T-helper 17 cell (primary cell): ENCODE results near the gene HMSD. TPM values are rescaled to one million over a fixed set of nuclear protein-coding genes. Genes with fewer than 3 reads are reported as not detected.
"Not testable (repeated sequence)": the region's sequence is repeated elsewhere in the genome, so short reads cannot be mapped to it uniquely, and the experiment has no call there.

Experiments
- ATAC-seq: fragments of 150-1000 bp; cut with Tn5 transposase; 2 replicates; pipeline ENCODE4 v1.10.0; 2021; ENCODE audit warnings: mild to moderate bottlenecking, moderate library complexity
- DNase-seq, 3 donors: peaks; one replicate each; pipeline versions ENCODE4 v3.0.0 to v3.0.0-alpha.2; 2020 to 2021
- H3K9me3 ChIP-seq: one replicate; pipeline ENCODE4 v1.7.0; 2013; ENCODE audit warnings: low read length, mild to moderate bottlenecking; ENCODE audit not compliant: control insufficient read depth, poor library complexity, severe bottlenecking
- H3K27ac Mint-ChIP-seq: one replicate; pipeline ENCODE4 v1.8.0; 2022; ENCODE audit warnings: mild to moderate bottlenecking, moderate library complexity, mixed read lengths
- H3K27me3 Mint-ChIP-seq: one replicate; pipeline ENCODE4 v1.8.0; 2022; ENCODE audit warnings: mixed read lengths
- H3K36me3 Mint-ChIP-seq: one replicate; pipeline ENCODE4 v1.8.0; 2022; ENCODE audit warnings: low read depth, mixed read lengths
- H3K4me1 Mint-ChIP-seq: one replicate; pipeline ENCODE4 v1.8.0; 2022; ENCODE audit warnings: mild to moderate bottlenecking, mixed read lengths
- H3K4me3 Mint-ChIP-seq: one replicate; pipeline ENCODE4 v1.8.0; 2022; ENCODE audit warnings: mild to moderate bottlenecking, moderate library complexity, mixed read lengths
- total RNA-seq, 4 donors: library from RNA in 2 of 4; stranded (reverse) in 2 of 4; gene quantifications; one replicate each; pipeline ENCODE4 v1.2.3 and lab custom pipeline; 2022 to 2026

Gene HMSD, protein sequence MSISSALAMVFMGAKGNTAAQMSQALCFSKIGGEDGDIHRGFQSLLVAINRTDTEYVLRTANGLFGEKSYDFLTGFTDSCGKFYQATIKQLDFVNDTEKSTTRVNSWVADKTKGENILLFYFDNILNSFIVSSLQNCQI
- total RNA-seq (not detected), total RNA-seq (lab: John Stamatoyannopoulos, UW) (0.23 to 0.81 reads per million in 2 donors)

DNA sequence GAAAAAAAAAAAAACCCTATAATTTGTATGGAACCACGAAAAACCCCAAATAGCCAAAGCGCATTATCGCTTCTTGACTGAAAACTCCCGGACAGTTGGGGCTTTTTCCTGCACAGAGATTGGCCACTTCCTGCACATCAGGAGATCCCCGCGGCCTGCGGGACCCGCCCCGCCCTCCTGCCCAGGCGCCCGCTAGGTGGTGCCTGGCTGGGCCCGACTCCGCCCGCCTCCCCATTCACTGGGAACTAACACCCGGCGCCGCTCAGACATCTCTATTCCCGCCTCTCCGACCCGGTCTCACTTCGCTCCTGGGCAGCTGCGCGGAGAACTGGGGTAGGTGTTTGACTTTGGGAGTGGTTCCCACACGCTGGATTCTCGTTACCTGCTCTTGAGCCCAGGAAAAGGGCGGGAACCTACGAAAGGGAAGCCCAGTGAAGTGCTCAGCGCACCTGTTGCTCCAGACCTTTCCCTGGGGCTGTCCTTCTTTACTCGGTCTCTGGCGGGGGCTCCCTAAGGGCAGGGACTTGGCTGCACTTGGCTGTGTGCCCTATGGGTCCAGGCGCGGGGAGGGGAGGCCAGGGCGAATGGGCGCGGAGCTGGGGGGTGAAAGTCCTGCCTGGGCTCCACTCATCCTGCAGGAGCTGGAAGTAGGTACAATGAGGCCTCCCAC, at the start of gene HMSD:
TSS of gene HMSD (plus strand) at position 234 of the 670 bp plus-strand sequence. CDS start 4,155 bp downstream, outside the sequence.
- ATAC-seq (peak; percentile 98), DNase-seq (peak; percentile 30 to 60 (median 58))
- Mint-ChIP-seq H3K27ac (peak within 1 kb of the TSS; percentile 37), H3K27me3 (peaks cover 11% of the 10 kb centered on the region), H3K4me3 (peak within 1 kb of the TSS; percentile 72), H3K4me1 (peaks cover 19% of the 10 kb centered on the region), H3K36me3 (peaks cover under 1% of the 10 kb centered on the region)
- H3K9me3 ChIP-seq = no peaks in the 10 kb centered on the region

DNA sequence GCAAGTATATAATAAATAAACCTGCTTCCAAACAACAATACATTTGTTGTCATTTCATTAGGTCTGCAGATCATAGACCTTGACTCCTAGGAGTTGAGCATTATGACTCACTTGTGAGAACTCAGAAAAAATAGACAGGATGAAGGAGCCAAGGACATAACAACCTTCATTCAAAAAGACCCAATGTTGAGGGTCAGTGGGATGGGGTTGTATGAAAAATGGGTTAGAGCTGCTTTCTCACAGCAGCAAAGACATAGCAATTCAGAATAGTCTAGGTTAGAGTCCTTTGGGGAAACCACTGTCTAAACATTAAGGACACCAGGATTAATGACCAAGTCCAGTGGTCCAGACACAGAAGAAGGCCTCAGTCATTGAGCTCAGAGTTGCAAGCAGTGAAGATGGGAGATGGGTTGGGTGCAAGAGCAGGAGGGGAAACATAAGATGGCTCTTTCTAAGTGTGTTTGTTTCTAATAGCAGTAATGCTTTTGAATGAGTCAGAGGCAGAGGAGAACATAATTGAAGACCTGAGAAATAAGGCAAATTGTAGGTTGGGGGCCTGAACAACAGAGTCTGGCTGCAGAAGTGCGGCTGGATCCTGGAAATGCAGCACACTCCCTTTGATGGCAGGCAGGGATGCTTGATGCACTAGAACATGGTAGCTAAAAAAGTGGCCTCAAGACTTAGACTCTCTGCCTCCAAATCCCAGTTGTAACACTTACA, 45.1 kb upstream of the HMSD start:
- Mint-ChIP-seq H3K36me3 (no peaks in the 10 kb centered on the region), H3K27ac (no peak overlapping the region), H3K4me3 (no peak overlapping the region), H3K27me3 (peaks cover 13% of the 10 kb centered on the region), H3K4me1 (no peaks in the 10 kb centered on the region)
- ATAC-seq (no peak), DNase-seq (no peak)
- H3K9me3 ChIP-seq = no peaks in the 10 kb centered on the region

DNA sequence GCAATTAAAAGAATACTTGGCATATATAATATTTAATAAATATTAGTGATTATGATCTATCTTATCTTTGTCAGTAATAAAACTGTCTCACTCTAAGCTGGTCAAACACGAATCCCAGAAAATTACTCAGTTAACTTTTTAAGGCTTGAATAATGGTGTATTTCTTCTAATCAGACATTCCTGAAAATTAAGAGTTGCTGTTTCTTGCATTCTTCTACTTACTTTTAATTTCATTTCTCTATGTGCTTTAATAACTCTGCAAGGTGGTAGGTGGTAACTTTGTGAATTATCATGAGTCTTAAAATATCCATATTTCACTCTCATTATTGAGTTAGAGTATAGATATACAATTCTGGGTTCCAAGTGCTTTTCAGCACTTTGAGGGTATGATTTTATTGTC, 44.4 kb upstream of the HMSD start:
- Mint-ChIP-seq H3K27me3 (peaks cover 13% of the 10 kb centered on the region), H3K4me1 (no peaks in the 10 kb centered on the region), H3K36me3 (no peaks in the 10 kb centered on the region), H3K27ac (no peak overlapping the region), H3K4me3 (no peak overlapping the region)
- DNase-seq = no peak
- no peak for ATAC-seq
- H3K9me3 ChIP-seq = no peaks in the 10 kb centered on the region

DNA sequence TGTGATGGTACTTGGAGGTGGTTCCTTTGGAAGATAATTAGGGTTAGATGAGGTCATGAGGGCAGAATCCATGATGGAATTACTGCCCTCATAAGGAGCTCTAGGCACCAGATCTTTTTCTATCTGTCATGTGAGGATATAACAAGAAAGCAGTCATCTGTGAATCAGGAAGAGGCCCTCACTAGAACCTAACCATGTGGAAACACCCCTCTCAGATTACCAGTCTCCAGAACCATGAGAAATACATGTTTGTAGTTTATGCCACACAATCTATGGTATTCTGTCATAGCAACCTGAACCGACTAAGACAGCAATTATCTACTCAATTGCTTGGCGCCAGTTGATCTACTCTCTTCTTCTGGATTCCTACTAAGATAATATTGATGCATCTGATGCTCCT, 43.7 kb upstream of the HMSD start:
- ATAC-seq (no peak), DNase-seq (no peak)
- no peaks in the 10 kb centered on the region for H3K9me3 ChIP-seq
- H3K4me3 Mint-ChIP-seq = no peak overlapping the region
- no peak overlapping the region for H3K27ac Mint-ChIP-seq
- peaks cover 13% of the 10 kb centered on the region for H3K27me3 Mint-ChIP-seq
- H3K36me3 Mint-ChIP-seq = no peaks in the 10 kb centered on the region
- no peaks in the 10 kb centered on the region for H3K4me1 Mint-ChIP-seq

DNA sequence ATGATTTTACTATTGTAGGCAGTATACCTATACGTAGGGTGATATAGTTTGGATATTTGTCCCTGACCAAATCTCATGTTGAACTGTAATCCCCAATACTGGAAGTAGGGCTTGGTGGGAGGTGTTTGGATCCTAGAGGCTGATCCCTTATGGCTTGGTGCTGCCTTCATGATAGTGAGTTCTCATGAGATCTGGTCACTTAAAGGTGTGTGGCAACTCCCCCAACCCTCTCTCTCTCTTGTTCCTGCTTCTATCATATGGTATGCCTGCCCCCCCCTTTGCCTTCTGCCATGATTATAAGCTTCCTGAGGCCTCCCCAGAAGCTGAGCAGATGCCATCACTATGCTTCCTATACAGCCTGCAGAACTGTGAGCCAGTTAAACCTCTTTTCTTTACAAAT, 43.0 kb upstream of the HMSD start:
- Mint-ChIP-seq H3K27me3 (peaks cover 11% of the 10 kb centered on the region), H3K4me3 (no peak overlapping the region), H3K27ac (no peak overlapping the region), H3K4me1 (no peaks in the 10 kb centered on the region), H3K36me3 (no peaks in the 10 kb centered on the region)
- H3K9me3 ChIP-seq = no peaks in the 10 kb centered on the region
- DNase-seq (no peak), ATAC-seq (no peak)

DNA sequence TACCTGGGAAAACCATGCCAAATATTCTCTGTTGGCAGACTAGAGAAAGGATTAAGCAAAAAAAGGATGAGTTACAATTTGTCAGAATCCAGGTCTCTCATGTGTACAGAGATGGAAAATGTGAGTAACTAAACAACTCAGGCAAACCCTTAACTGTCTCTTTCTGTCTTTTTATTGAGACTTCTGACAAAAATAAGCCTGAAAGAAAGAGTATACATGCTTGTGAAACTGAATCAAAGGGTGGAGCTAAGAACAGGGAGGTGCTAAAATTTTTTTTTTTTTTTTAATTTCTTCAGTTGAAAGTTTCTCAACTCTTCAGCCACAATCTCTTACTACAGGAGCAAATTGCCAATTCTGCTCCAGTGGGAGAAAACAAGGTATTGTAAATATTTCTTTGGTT, 41.4 kb upstream of the HMSD start, which contains the start of gene SERPINB10:
TSS of gene SERPINB10 (plus strand) at position 295 of the 400 bp plus-strand sequence. CDS start 7,553 bp downstream, outside the sequence.
- no peaks in the 10 kb centered on the region for H3K9me3 ChIP-seq
- Mint-ChIP-seq H3K36me3 (no peaks in the 10 kb centered on the region), H3K27me3 (peaks cover 13% of the 10 kb centered on the region), H3K27ac (no peak within 1 kb of the TSS), H3K4me3 (no peak within 1 kb of the TSS), H3K4me1 (no peaks in the 10 kb centered on the region)
- DNase-seq (no peak), ATAC-seq (no peak)

DNA sequence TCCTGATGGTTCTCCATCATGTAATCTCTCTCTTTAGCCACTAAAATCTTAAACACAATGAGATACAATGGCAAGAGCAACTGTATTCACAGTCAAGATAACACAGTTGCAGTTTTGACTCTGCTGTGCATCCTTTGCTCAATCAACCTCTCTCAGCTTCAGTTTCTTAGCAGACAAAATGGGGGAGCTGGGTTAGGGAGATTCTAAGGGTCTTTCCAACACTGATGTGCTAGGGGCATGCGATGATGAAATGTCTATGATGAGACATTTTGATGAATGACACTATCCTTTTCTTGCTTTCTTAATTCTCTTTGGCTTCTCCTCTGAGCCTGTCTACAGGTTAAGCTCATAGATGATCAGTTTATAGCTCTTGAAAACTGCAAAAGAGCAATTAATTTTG, 40.2 kb upstream of the HMSD start:
- no peaks in the 10 kb centered on the region for H3K9me3 ChIP-seq
- Mint-ChIP-seq H3K27ac (no peak overlapping the region), H3K4me1 (no peaks in the 10 kb centered on the region), H3K27me3 (peaks cover 22% of the 10 kb centered on the region), H3K4me3 (no peak overlapping the region), H3K36me3 (no peaks in the 10 kb centered on the region)
- DNase-seq (no peak), ATAC-seq (no peak)

DNA sequence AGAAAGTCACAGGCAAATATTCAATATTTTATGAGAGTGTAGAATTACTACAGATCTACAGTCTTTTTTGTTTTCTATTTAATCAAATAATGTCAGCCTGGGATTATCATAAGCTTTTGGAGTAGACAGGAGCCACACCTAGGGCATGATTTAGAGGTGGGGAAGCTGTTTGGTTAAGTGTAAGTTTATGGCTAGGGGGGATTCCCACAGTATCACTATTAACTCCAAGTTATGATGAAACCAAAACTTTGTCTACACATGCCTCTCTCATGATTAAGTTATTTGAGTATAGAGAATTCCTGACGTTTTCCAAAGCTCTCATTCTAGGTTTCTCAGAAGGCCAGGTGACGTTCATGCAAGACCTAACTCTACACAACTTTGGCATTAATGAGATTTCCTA, 39.2 kb upstream of the HMSD start:
- Mint-ChIP-seq H3K4me3 (no peak overlapping the region), H3K36me3 (no peaks in the 10 kb centered on the region), H3K27ac (no peak overlapping the region), H3K4me1 (no peaks in the 10 kb centered on the region), H3K27me3 (peaks cover 24% of the 10 kb centered on the region)
- DNase-seq (no peak), ATAC-seq (no peak)
- H3K9me3 ChIP-seq = no peaks in the 10 kb centered on the region

DNA sequence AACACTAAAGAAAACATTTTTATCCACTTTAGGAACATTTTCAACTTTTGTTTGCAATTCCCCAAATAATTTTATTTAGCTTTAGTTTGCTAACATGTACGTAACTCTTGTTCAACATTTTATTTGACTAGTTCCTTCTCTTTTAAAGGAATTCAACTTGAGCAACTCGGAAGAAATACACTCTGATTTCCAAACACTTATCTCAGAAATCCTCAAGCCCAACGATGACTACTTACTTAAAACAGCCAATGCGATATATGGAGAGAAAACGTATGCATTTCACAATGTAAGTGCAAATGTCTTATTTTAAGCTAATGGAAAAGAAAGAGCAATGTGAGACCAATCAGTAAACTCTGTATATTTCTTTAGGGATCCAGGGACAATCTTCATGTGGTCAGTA, 31.3 kb upstream of the HMSD start:
- Mint-ChIP-seq H3K4me1 (peaks cover 2% of the 10 kb centered on the region), H3K4me3 (no peak overlapping the region), H3K36me3 (no peaks in the 10 kb centered on the region), H3K27me3 (peaks cover 47% of the 10 kb centered on the region), H3K27ac (no peak overlapping the region)
- H3K9me3 ChIP-seq = no peaks in the 10 kb centered on the region
- DNase-seq (no peak), ATAC-seq (no peak)

DNA sequence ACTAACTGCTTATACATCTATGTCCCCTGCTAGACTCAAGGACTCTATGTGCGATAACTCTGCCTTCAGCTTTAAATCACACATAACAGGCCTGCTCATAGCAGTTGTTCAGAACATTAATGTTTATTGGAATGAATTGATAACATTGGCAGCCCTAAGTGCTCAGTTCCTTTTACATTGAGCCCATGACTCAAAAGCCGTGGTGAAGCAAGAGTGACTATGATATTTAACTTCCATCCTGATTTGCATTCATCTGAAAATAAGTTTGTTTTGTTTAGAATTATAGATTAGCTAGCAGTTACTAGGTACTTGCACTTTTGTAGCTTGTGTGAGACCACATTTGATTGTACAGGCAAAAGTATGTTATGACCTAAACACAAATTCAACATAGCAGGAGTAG, 27.1 kb upstream of the HMSD start:
- no peak for DNase-seq
- Mint-ChIP-seq H3K27me3 (peaks cover 65% of the 10 kb centered on the region), H3K27ac (no peak overlapping the region), H3K36me3 (no peaks in the 10 kb centered on the region), H3K4me3 (no peak overlapping the region), H3K4me1 (peaks cover 2% of the 10 kb centered on the region)
- no peak for ATAC-seq
- H3K9me3 ChIP-seq = no peaks in the 10 kb centered on the region

DNA sequence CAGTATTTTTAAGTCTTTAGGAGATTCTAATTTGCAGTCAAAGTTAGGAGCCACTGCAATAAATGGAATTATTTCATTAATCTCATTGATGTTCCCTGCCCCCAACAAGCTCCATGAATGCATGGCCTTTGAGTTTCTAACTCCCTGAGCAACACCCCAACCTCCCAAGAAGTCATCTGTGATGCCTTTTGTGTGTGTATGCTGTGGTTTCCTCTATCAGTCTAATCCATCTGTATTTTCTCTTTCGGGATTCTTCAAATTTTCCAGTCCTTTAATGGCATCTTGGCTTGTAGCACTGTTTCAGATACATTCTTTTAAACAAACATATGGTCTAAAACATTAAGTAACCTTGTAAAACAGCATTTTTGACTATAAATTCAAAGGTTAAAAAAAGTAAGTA, 24.6 kb upstream of the HMSD start:
- Mint-ChIP-seq H3K27me3 (peaks cover 45% of the 10 kb centered on the region), H3K4me3 (no peak overlapping the region), H3K27ac (no peak overlapping the region), H3K36me3 (no peaks in the 10 kb centered on the region), H3K4me1 (peaks cover 2% of the 10 kb centered on the region)
- no peaks in the 10 kb centered on the region for H3K9me3 ChIP-seq
- DNase-seq (no peak), ATAC-seq (no peak)

DNA sequence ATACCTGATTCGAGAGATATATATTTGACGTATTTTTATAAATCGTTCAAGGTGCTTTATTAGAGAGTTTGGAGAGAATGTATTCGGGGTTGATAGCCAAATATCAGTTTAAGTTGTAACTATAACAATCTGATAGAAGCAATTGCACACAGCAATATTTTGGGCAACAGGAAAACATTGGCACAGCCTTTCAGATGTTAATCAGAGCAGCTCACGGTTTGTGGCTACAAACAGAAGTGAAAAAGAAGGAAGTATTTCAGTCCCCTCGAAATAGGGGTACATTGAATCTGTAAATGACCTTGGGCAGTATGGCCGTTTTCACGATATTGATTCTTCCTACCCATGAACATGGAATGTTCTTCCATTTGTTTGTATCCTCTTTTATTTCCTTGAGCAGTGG, 20.8 kb upstream of the HMSD start:
- Mint-ChIP-seq H3K27ac (no peak overlapping the region), H3K36me3 (no peaks in the 10 kb centered on the region)

DNA sequence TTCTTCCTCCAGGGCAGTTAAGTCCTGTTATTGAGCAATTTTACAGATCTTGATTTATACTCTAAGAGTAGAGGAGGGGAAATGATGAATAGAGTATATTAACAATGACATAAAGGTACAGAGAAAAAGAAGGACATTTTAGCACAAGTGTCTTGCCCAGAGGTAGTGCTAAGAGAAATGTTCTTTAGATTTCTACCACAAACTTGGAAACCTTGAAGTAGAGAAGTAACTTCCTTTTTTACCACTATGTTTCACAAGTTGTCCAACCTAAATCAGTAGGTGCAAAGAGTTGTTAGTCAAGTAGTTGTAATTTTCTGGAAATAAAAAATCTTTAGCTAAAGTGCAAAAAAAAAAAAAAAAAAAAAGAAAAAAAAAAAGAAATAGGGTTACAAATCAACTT, 19.7 kb upstream of the HMSD start:
- H3K36me3 Mint-ChIP-seq, H3K4me1 Mint-ChIP-seq, H3K27ac Mint-ChIP-seq, DNase-seq, ATAC-seq, H3K4me3 Mint-ChIP-seq, H3K9me3 ChIP-seq: not testable (repeated sequence)
- H3K27me3 Mint-ChIP-seq = peaks cover 24% of the 10 kb centered on the region

More for the DNA sequence above, 20.8 kb upstream of the HMSD start:
- Mint-ChIP-seq H3K4me3 (no peak overlapping the region), H3K4me1 (no peaks in the 10 kb centered on the region), H3K27me3 (peaks cover 34% of the 10 kb centered on the region)
- no peak for DNase-seq
- no peak for ATAC-seq
- no peaks in the 10 kb centered on the region for H3K9me3 ChIP-seq
